GM13977 (cell line): ENCODE results near the gene GP1BA.

ENCODE experiments used
- DNase-seq: peaks from one replicate; pipeline ENCODE4 v3.0.0; 2012; ENCODE audit warnings: low spot score
- CTCF ChIP-seq: IDR thresholded peaks from 2 replicates; pipeline ENCODE4 v1.5.1; 2012; ENCODE audit warnings: mild to moderate bottlenecking, control low read depth; ENCODE audit not compliant: insufficient read depth; ENCODE audit errors: extremely low read depth, missing control alignments
- in situ Hi-C: fragments of 300-500 bp; cut with MboI; formaldehyde crosslinking; loops from one replicate; pipeline ENCODE4 v1.12.0; 2022; ENCODE audit warnings: low sequenced_read_pairs, low pct_unique_long_range_greater_than_20kb, mixed read lengths, inconsistent platforms; ENCODE audit not compliant: unreplicated experiment

Gene GP1BA

GRCh38 chr17:4950746-4951204 is 18.7 kb downstream of the GP1BA start, which contains the start of gene ENO3:
Gene ENO3 (plus strand): TSS chr17:4951119. CDS start chr17:4951830, 711 bp downstream.
- in situ Hi-C loops = no loop called here
- no peak for DNase-seq
- no peak for TF ChIP-seq CTCF

- no peak for TF ChIP-seq CTCF
- in situ Hi-C loops = no loop called here
- no peak for DNase-seq
These were observed 19.4 kb downstream of the GP1BA start for GRCh38 chr17:4951486-4951885.

- DNase-seq = no peak
- in situ Hi-C loops = no loop called here
- no peak for TF ChIP-seq CTCF
These were observed 21.4 kb downstream of the GP1BA start for GRCh38 chr17:4953451-4953961.

GRCh38 chr17:4955091-4955490 is 23.0 kb downstream of the GP1BA start:
- TF ChIP-seq CTCF = no peak
- in situ Hi-C loops = no loop called here
- no peak for DNase-seq

GRCh38 chr17:4956493-4957061 is 24.5 kb downstream of the GP1BA start:
- TF ChIP-seq CTCF = peak; percentile 52
- DNase-seq = no peak
- in situ Hi-C loops = no loop called here

- in situ Hi-C loops = no loop called here
- DNase-seq = no peak
- TF ChIP-seq CTCF = no peak
These were observed 26.0 kb downstream of the GP1BA start for GRCh38 chr17:4958102-4958501.
